ENCODE results near the gene CLMN.
A peak's percentile ranks its signal among the peaks of the same experiment; 100 is the strongest.

Gene CLMN

DNA sequence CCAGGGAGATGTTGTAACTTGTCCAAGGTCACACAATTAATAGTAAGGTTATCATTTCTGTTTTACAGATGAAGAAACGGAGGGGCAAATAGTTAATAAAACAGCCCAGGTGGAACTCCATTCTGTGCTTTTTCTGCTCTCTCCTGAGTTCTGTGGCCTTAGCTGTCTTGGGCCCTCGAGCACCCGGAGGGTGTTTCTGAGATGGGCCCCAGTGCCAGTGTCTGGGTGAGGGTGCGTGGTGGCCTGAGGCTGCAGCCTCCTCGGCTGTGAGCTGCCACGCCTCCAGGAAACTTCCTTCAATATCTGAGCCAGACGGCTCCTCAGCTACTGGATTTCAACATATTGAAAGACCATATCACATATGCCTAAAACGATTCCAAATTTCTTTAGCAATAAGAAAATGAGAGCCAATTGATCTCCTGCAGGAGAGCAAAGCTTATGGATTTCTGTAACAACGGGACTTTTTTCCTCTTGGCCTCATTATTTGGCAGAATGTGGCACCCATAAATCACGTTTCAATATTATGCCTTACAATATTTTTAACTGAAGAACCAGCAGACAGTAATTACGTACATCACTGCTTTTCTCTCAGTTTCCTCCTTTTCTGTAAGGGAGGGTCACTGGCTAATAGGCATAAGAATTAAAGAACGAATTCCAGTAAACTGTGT, 87.6 kb downstream of the CLMN start:
- Histone ChIP-seq H3K79me1 (ENCODE audit: low read length) (no peaks in the 10 kb centered on the region), H3K79me2 (ENCODE audit: control insufficient read depth, insufficient read depth, low read length) (no peaks in the 10 kb centered on the region), H3K4me2 (ENCODE audit: low read length) (no peak overlapping the region), H3K23ac (ENCODE audit: low read length) (no peak overlapping the region), H2BK120ac (ENCODE audit: low read depth, low read length) (no peak overlapping the region), H2BK5ac (ENCODE audit: low read length) (no peak overlapping the region), H3K27me3 (ENCODE audit: insufficient read depth, low read length, poor library complexity) (no peaks in the 10 kb centered on the region), H3K56ac (ENCODE audit: low read length) (no peak overlapping the region), H3K36me3 (ENCODE audit: control insufficient read depth, insufficient read depth, low read length) (no peaks in the 10 kb centered on the region), H3K27ac (ENCODE audit: low read depth, low read length) (no peak overlapping the region), H2AK5ac (ENCODE audit: low read length) (no peak overlapping the region), H4K8ac (ENCODE audit: low read depth, low read length) (no peak overlapping the region), H3K4me1 (ENCODE audit: control insufficient read depth, low read depth, low read length) (no peaks in the 10 kb centered on the region), H2BK15ac (replicated peaks; ENCODE audit: low read depth) (no peak overlapping the region), H3K4me3 (ENCODE audit: low read length) (no peak overlapping the region), H3K9ac (ENCODE audit: low read length) (no peak overlapping the region), H3K4ac (ENCODE audit: low read depth, low read length) (no peak overlapping the region), H3K18ac (ENCODE audit: low read length) (no peak overlapping the region), H4K5ac (ENCODE audit: low read length) (no peak overlapping the region)
- DNase-seq, result no peak
- WGBS (ENCODE audit: extremely low coverage, insufficient coverage, low lambda C conversion rate), result no CpG with 5 or more reads among the region's 12 CpGs

DNA sequence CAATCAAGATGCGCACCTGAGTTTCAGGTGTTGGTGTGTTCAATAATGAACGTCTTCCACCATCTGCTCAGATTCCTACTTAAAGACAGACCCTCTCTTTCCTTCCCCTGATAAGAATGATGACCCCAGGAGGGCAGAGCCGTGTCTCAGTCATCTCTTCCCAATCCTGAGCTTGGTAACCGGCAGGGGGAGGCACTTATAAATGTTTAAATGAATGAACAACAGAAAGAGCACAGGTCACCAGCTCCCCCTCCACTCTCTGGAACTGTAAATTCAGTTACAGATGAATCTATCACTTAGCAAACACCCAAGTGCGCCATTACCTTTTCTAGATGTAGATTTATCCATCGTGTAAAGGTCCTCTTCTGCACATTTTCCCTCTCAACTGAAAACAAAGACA, 90.0 kb downstream of the CLMN start:
- Histone ChIP-seq H3K23ac (ENCODE audit: low read length) (no peak overlapping the region), H3K4me2 (ENCODE audit: low read length) (no peak overlapping the region), H3K4ac (ENCODE audit: low read depth, low read length) (no peak overlapping the region), H2BK15ac (replicated peaks; ENCODE audit: low read depth) (no peak overlapping the region), H3K4me1 (ENCODE audit: control insufficient read depth, low read depth, low read length) (no peaks in the 10 kb centered on the region), H2AK5ac (ENCODE audit: low read length) (no peak overlapping the region), H3K79me2 (ENCODE audit: control insufficient read depth, insufficient read depth, low read length) (no peaks in the 10 kb centered on the region), H3K9ac (ENCODE audit: low read length) (no peak overlapping the region), H3K36me3 (ENCODE audit: control insufficient read depth, insufficient read depth, low read length) (no peaks in the 10 kb centered on the region), H4K8ac (ENCODE audit: low read depth, low read length) (no peak overlapping the region), H2BK5ac (ENCODE audit: low read length) (no peak overlapping the region), H2BK120ac (ENCODE audit: low read depth, low read length) (no peak overlapping the region), H3K27ac (ENCODE audit: low read depth, low read length) (no peak overlapping the region), H3K79me1 (ENCODE audit: low read length) (no peaks in the 10 kb centered on the region), H3K27me3 (ENCODE audit: insufficient read depth, low read length, poor library complexity) (no peaks in the 10 kb centered on the region), H3K18ac (ENCODE audit: low read length) (no peak overlapping the region), H3K4me3 (ENCODE audit: low read length) (no peak overlapping the region), H4K5ac (ENCODE audit: low read length) (no peak overlapping the region), H3K56ac (ENCODE audit: low read length) (no peak overlapping the region)
- peak; percentile 38 for DNase-seq
- no CpG with 5 or more reads among the region's 6 CpGs for WGBS (ENCODE audit: extremely low coverage, insufficient coverage, low lambda C conversion rate)

DNA sequence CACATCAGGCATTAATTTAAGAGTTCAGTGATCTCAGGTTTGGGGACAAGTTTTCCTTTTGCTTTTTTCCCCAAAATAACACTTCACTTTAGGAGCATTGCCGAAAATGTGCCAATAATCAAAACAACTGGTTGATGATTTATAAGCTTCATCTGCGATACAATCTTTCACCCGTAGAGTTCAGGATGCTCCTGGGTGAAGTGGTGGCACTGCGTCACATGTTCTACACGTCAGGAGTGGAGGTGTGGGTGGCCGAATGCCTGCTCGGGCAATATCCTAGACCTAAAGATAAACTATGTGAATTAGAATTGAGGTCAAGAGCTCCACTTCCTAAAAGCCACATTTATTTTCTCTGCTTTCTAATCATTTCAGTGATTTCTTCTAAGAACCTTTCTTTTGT, 91.5 kb downstream of the CLMN start:
- Histone ChIP-seq H3K23ac (ENCODE audit: low read length) (no peak overlapping the region), H3K4ac (ENCODE audit: low read depth, low read length) (no peak overlapping the region), H2AK5ac (ENCODE audit: low read length) (no peak overlapping the region), H4K5ac (ENCODE audit: low read length) (no peak overlapping the region), H3K27ac (ENCODE audit: low read depth, low read length) (no peak overlapping the region), H3K56ac (ENCODE audit: low read length) (no peak overlapping the region), H3K4me3 (ENCODE audit: low read length) (no peak overlapping the region), H2BK120ac (ENCODE audit: low read depth, low read length) (no peak overlapping the region), H3K18ac (ENCODE audit: low read length) (no peak overlapping the region), H3K36me3 (ENCODE audit: control insufficient read depth, insufficient read depth, low read length) (no peaks in the 10 kb centered on the region), H3K79me2 (ENCODE audit: control insufficient read depth, insufficient read depth, low read length) (no peaks in the 10 kb centered on the region), H3K79me1 (ENCODE audit: low read length) (no peaks in the 10 kb centered on the region), H4K8ac (ENCODE audit: low read depth, low read length) (no peak overlapping the region), H3K4me2 (ENCODE audit: low read length) (no peak overlapping the region), H3K4me1 (ENCODE audit: control insufficient read depth, low read depth, low read length) (no peaks in the 10 kb centered on the region), H3K9ac (ENCODE audit: low read length) (no peak overlapping the region), H3K27me3 (ENCODE audit: insufficient read depth, low read length, poor library complexity) (no peaks in the 10 kb centered on the region), H2BK5ac (ENCODE audit: low read length) (no peak overlapping the region), H2BK15ac (replicated peaks; ENCODE audit: low read depth) (no peak overlapping the region)
- DNase-seq, result no peak
- WGBS (ENCODE audit: extremely low coverage, insufficient coverage, low lambda C conversion rate), result no CpG with 5 or more reads among the region's 7 CpGs

DNA sequence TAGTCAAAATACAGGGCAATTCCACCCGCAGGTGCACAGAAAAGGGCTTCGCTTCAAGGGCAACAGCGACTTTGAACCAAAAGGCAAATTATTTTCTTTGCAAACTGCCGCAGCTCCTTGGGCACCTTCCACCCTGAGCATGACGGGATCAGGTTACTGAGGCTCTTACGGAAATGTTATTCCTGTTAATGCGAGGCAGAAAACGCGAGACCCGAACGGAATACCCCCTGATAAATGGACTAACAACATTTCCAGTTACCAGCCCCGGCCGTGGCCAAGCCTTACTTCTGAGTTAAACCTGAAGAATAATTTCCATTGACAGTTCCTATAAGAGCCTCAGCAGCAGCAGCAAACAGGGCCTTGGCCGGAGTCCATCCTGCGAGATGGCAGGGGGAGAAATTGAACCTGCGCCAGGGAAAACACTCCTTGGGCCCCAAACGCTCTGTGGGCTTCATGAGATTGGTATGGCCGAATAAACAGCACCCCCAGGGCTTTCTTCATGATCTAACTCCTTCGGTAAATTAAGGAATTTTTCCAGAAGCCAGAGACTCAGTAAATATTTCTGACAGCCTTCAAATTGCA, 92.3 kb downstream of the CLMN start:
- Histone ChIP-seq H4K8ac (ENCODE audit: low read depth, low read length) (no peak overlapping the region), H3K36me3 (ENCODE audit: control insufficient read depth, insufficient read depth, low read length) (no peaks in the 10 kb centered on the region), H2BK120ac (ENCODE audit: low read depth, low read length) (no peak overlapping the region), H3K27ac (ENCODE audit: low read depth, low read length) (no peak overlapping the region), H2AK5ac (ENCODE audit: low read length) (no peak overlapping the region), H3K23ac (ENCODE audit: low read length) (no peak overlapping the region), H3K56ac (ENCODE audit: low read length) (no peak overlapping the region), H3K4ac (ENCODE audit: low read depth, low read length) (no peak overlapping the region), H3K79me2 (ENCODE audit: control insufficient read depth, insufficient read depth, low read length) (no peaks in the 10 kb centered on the region), H3K18ac (ENCODE audit: low read length) (no peak overlapping the region), H3K9ac (ENCODE audit: low read length) (no peak overlapping the region), H3K4me1 (ENCODE audit: control insufficient read depth, low read depth, low read length) (no peaks in the 10 kb centered on the region), H3K4me2 (ENCODE audit: low read length) (no peak overlapping the region), H3K79me1 (ENCODE audit: low read length) (no peaks in the 10 kb centered on the region), H3K4me3 (ENCODE audit: low read length) (no peak overlapping the region), H2BK15ac (replicated peaks; ENCODE audit: low read depth) (no peak overlapping the region), H2BK5ac (ENCODE audit: low read length) (no peak overlapping the region), H4K5ac (ENCODE audit: low read length) (no peak overlapping the region), H3K27me3 (ENCODE audit: insufficient read depth, low read length, poor library complexity) (no peaks in the 10 kb centered on the region)
- WGBS (ENCODE audit: extremely low coverage, insufficient coverage, low lambda C conversion rate), result no CpG with 5 or more reads among the region's 19 CpGs
- no peak for DNase-seq

DNA sequence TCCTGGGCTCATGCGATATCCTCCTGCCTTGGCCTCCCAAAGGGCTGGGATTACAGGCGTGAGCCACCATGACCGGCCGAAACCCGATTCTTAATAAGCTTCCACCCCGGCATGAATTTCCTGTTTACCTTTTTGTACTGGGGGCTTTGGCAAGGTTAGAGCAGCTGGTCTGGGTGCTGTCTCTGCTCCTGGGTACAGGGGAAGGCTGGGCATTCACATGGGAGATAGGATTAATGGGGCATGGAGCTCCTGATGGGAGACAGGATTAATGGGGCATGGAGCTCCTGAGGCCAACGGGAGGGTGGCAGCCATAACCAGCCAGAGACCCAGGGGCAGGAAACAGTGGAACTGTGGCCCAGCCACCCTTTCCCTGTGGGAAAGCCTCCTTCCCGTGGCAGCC, 92.9 kb downstream of the CLMN start:
- Histone ChIP-seq H3K4me1 (ENCODE audit: control insufficient read depth, low read depth, low read length) (no peaks in the 10 kb centered on the region), H3K79me2 (ENCODE audit: control insufficient read depth, insufficient read depth, low read length) (no peaks in the 10 kb centered on the region), H2BK15ac (replicated peaks; ENCODE audit: low read depth) (no peak overlapping the region), H3K27me3 (ENCODE audit: insufficient read depth, low read length, poor library complexity) (no peaks in the 10 kb centered on the region), H3K79me1 (ENCODE audit: low read length) (no peaks in the 10 kb centered on the region), H2AK5ac (ENCODE audit: low read length) (no peak overlapping the region), H2BK120ac (ENCODE audit: low read depth, low read length) (no peak overlapping the region), H3K4ac (ENCODE audit: low read depth, low read length) (no peak overlapping the region), H3K56ac (ENCODE audit: low read length) (no peak overlapping the region), H4K5ac (ENCODE audit: low read length) (no peak overlapping the region), H3K9ac (ENCODE audit: low read length) (no peak overlapping the region), H3K23ac (ENCODE audit: low read length) (no peak overlapping the region), H3K36me3 (ENCODE audit: control insufficient read depth, insufficient read depth, low read length) (no peaks in the 10 kb centered on the region), H2BK5ac (ENCODE audit: low read length) (no peak overlapping the region), H4K8ac (ENCODE audit: low read depth, low read length) (no peak overlapping the region), H3K4me2 (ENCODE audit: low read length) (no peak overlapping the region), H3K4me3 (ENCODE audit: low read length) (no peak overlapping the region), H3K27ac (ENCODE audit: low read depth, low read length) (no peak overlapping the region), H3K18ac (ENCODE audit: low read length) (no peak overlapping the region)
- DNase-seq, result no peak
- no CpG with 5 or more reads among the region's 8 CpGs for WGBS (ENCODE audit: extremely low coverage, insufficient coverage, low lambda C conversion rate)
